H1 (cell line): ENCODE results near the gene OVOL3. TPM values are rescaled to one million over a fixed set of nuclear protein-coding genes. Genes with fewer than 3 reads are reported as not detected.

Experiments
- CTCF ChIA-PET: fragments of 300-600 bp; sonication (Branson Sonifier 250); formaldehyde crosslinking; loops from one replicate; lab custom pipeline; 2021; ENCODE audit not compliant: partially characterized antibody; lab: Charles Lee
- POLR2A ChIA-PET: fragments of 300-600 bp; sonication (Branson Sonifier 250); formaldehyde crosslinking; loops from one replicate; lab custom pipeline; 2021; ENCODE audit warnings: inconsistent platforms; ENCODE audit not compliant: partially characterized antibody; lab: Charles Lee
- DNase-seq, 2 experiments: peaks; one replicate each; pipeline versions ENCODE4 v3.0.0 to v3.0.0-alpha.2; 2010 to 2022; ENCODE audit warnings: low spot score in 2 of 2, low read depth in 1 of 2, mixed read lengths in 1 of 2
- FAIRE-seq: peaks from 2 replicates; lab custom pipeline; 2011; peaks lifted over from hg19 to GRCh38; lab: Jason Lieb, UNC
- H2AFZ ChIP-seq: 2 replicates; pipeline ENCODE4 v1.8.1; 2012; ENCODE audit warnings: low read length, inconsistent platforms
- H2AK5ac ChIP-seq: 2 replicates; pipeline ENCODE4 v1.6.1; 2013; ENCODE audit warnings: low read depth, low read length
- H2BK120ac ChIP-seq: replicated peaks from 2 replicates; pipeline ENCODE3; 2013; ENCODE audit warnings: low read depth, low read length, inconsistent platforms
- H2BK12ac ChIP-seq: 2 replicates; pipeline ENCODE4 v1.6.1; 2013; ENCODE audit warnings: low read depth, low read length
- H2BK15ac ChIP-seq: 2 replicates; pipeline ENCODE4 v1.6.1; 2013; ENCODE audit warnings: low read length
- H2BK20ac ChIP-seq: 2 replicates; pipeline ENCODE4 v1.6.1; 2013; ENCODE audit warnings: low read length
- H2BK5ac ChIP-seq: 2 replicates; pipeline ENCODE4 v1.6.1; 2013; ENCODE audit warnings: low read depth, low read length
- H3K14ac ChIP-seq: 2 replicates; pipeline ENCODE4 v1.6.1; 2013; ENCODE audit warnings: inconsistent platforms; ENCODE audit not compliant: insufficient read length
- H3K18ac ChIP-seq: 2 replicates; pipeline ENCODE4 v1.6.1; 2013; ENCODE audit warnings: low read length; ENCODE audit errors: extremely low read depth
- H3K23ac ChIP-seq: 2 replicates; pipeline ENCODE4 v1.6.1; 2013; ENCODE audit warnings: inconsistent platforms; ENCODE audit not compliant: insufficient read length
- H3K23me2 ChIP-seq: 2 replicates; pipeline ENCODE4 v1.6.1; 2013; ENCODE audit warnings: low read depth, low read length
- H3K27ac ChIP-seq: 2 replicates; pipeline ENCODE4 v1.6.1; 2011; ENCODE audit warnings: low read depth, low read length, inconsistent platforms
- H3K27me3 ChIP-seq, 4 experiments: replicated peaks in 1 of 4; 1 replicate in 1 of 4; 2 replicates in 3 of 4; pipeline versions ENCODE4 v1.6.1 to v1.8.1; 2011 to 2013; ENCODE audit warnings: low read length in 3 of 4, mild to moderate bottlenecking in 3 of 4, inconsistent platforms in 2 of 4, mixed read lengths in 2 of 4, moderate library complexity in 1 of 4; ENCODE audit not compliant: control insufficient read depth in 3 of 4, insufficient read depth in 3 of 4; ENCODE audit errors: extremely low read depth in 1 of 4
- H3K36me3 ChIP-seq, 4 experiments: 2 replicates each; pipeline versions ENCODE4 v1.6.1 to v1.8.1; 2011 to 2013; ENCODE audit warnings: mild to moderate bottlenecking in 4 of 4, low read length in 3 of 4, moderate library complexity in 2 of 4, control low read depth in 1 of 4, inconsistent platforms in 1 of 4; ENCODE audit not compliant: insufficient read depth in 4 of 4, control insufficient read depth in 2 of 4
- H3K4ac ChIP-seq: replicated peaks from 2 replicates; pipeline ENCODE3; 2013; ENCODE audit warnings: low read length, low read depth, mixed read lengths, inconsistent platforms; ENCODE audit not compliant: insufficient read length
- H3K4me1 ChIP-seq, 4 experiments: replicated peaks in 1 of 4; 1 replicate in 1 of 4; 2 replicates in 3 of 4; pipeline versions ENCODE4 v1.6.1 to v1.8.1; 2011 to 2013; ENCODE audit warnings: low read length in 3 of 4, inconsistent platforms in 2 of 4, mixed read lengths in 1 of 4; ENCODE audit not compliant: insufficient read depth in 4 of 4, control insufficient read depth in 3 of 4
- H3K4me2 ChIP-seq, 2 experiments: 2 replicates each; pipeline versions ENCODE4 v1.6.1 to v1.8.1; 2011 to 2013; ENCODE audit warnings: low read depth in 2 of 2, low read length in 2 of 2, control low read depth in 1 of 2, inconsistent platforms in 1 of 2, mild to moderate bottlenecking in 1 of 2; ENCODE audit not compliant: insufficient read depth in 1 of 2
- H3K4me3 ChIP-seq, 4 experiments: fragments of 200-600, 300-600 bp in 1 of 4; sonication (generic), shearing (Covaris generic), sonication (Bioruptor Twin) in 1 of 4; 2 replicates each; pipeline versions ENCODE4 v1.5.1 to v1.8.1; 2011 to 2016; ENCODE audit warnings: low read length in 4 of 4, low read depth in 3 of 4, control low read depth in 2 of 4, inconsistent platforms in 2 of 4, mild to moderate bottlenecking in 2 of 4, mixed read lengths in 1 of 4, moderate library complexity in 1 of 4; ENCODE audit not compliant: insufficient read depth in 2 of 4; ENCODE audit errors: extremely low read depth in 1 of 4
- H3K56ac ChIP-seq: replicated peaks from 2 replicates; pipeline ENCODE3; 2013; ENCODE audit warnings: low read depth, mild to moderate bottlenecking, mixed read lengths, low read length, inconsistent platforms; ENCODE audit not compliant: insufficient read length
- H3K79me1 ChIP-seq: 2 replicates; pipeline ENCODE4 v1.6.1; 2013; ENCODE audit warnings: low read depth, low read length, control low read depth
- H3K79me2 ChIP-seq, 2 experiments: 2 replicates each; pipeline versions ENCODE4 v1.6.1 to v1.8.1; 2012 to 2013; ENCODE audit warnings: low read length in 2 of 2, mild to moderate bottlenecking in 2 of 2, inconsistent platforms in 1 of 2; ENCODE audit not compliant: insufficient read depth in 2 of 2, control insufficient read depth in 1 of 2
- H3K9ac ChIP-seq, 4 experiments: replicated peaks in 1 of 4; 1 replicate in 1 of 4; 2 replicates in 3 of 4; pipeline versions ENCODE4 v1.6.1 to v1.8.1; 2011 to 2013; ENCODE audit warnings: low read depth in 3 of 4, low read length in 3 of 4, control low read depth in 2 of 4, mild to moderate bottlenecking in 2 of 4, moderate library complexity in 2 of 4, inconsistent platforms in 1 of 4; ENCODE audit errors: extremely low read depth in 1 of 4
- H3K9me3 ChIP-seq, 2 experiments: 2 replicates each; pipeline versions ENCODE4 v1.6.1 to v1.8.1; 2012 to 2013; ENCODE audit warnings: mild to moderate bottlenecking in 2 of 2, moderate library complexity in 2 of 2, control low read depth in 1 of 2, inconsistent platforms in 1 of 2, low read depth in 1 of 2, low read length in 1 of 2, mixed read lengths in 1 of 2; ENCODE audit not compliant: insufficient read depth in 2 of 2
- H4K20me1 ChIP-seq, 2 experiments: replicated peaks in 1 of 2; 2 replicates each; pipeline versions ENCODE3 to v1.8.1; 2011 to 2013; ENCODE audit warnings: inconsistent platforms in 2 of 2, low read length in 2 of 2, mild to moderate bottlenecking in 1 of 2; ENCODE audit not compliant: insufficient read depth in 2 of 2, control insufficient read depth in 1 of 2
- H4K5ac ChIP-seq: 2 replicates; pipeline ENCODE4 v1.6.1; 2013; ENCODE audit warnings: low read length, low read depth, mixed read lengths, inconsistent platforms; ENCODE audit not compliant: insufficient read length
- H4K8ac ChIP-seq: 2 replicates; pipeline ENCODE4 v1.8.0; 2013; ENCODE audit warnings: mild to moderate bottlenecking, moderate library complexity, low read length, inconsistent platforms; ENCODE audit not compliant: insufficient read depth; ENCODE audit errors: extremely low read depth
- H4K91ac ChIP-seq: replicated peaks from 2 replicates; pipeline ENCODE3; 2013; ENCODE audit warnings: low read length, mixed read lengths, inconsistent platforms; ENCODE audit not compliant: insufficient read length
- CBX8 ChIP-seq: fragments of 300-800, 300-1000 bp; sonication (generic); IDR thresholded peaks from 2 replicates; pipeline ENCODE4 v1.7.1; 2016; ENCODE audit warnings: low read depth, low read length, borderline replicate concordance
- CTBP2 ChIP-seq: IDR thresholded peaks from 2 replicates; pipeline ENCODE4 v1.7.0; 2011; ENCODE audit warnings: borderline replicate concordance, mild to moderate bottlenecking, moderate library complexity, mixed read lengths, low read length; ENCODE audit not compliant: insufficient read depth, insufficient read length
- GTF2F1 ChIP-seq: IDR thresholded peaks from 2 replicates; pipeline ENCODE4 v1.6.1; 2012; ENCODE audit warnings: low read depth, low read length, improper control_type of control experiment, borderline replicate concordance
- NANOG ChIP-seq: IDR thresholded peaks from 2 replicates; pipeline ENCODE4 v1.6.1; 2011; ENCODE audit warnings: low read length, low read depth, mild to moderate bottlenecking, inconsistent platforms; ENCODE audit not compliant: insufficient read depth, poor library complexity, severe bottlenecking
- RNF2 ChIP-seq: fragments of 200-900, 300-1000 bp; sonication (generic); IDR thresholded peaks from 2 replicates; pipeline ENCODE4 v1.7.1; 2016; ENCODE audit warnings: borderline replicate concordance, low read depth, mild to moderate bottlenecking, antibody characterized with exemption, low read length; ENCODE audit not compliant: poor library complexity, severe bottlenecking; ENCODE audit errors: missing control alignments
- SIN3A ChIP-seq, 2 experiments: IDR thresholded peaks in 1 of 2; conservative IDR thresholded peaks in 1 of 2; 2 replicates each; pipeline ENCODE4 v1.6.1; 2011 to 2012; ENCODE audit warnings: low read length in 2 of 2, improper control_type of control experiment in 1 of 2, low read depth in 1 of 2, mild to moderate bottlenecking in 1 of 2
- TAF7 ChIP-seq: optimal IDR thresholded peaks from 2 replicates; pipeline ENCODE3; 2011; ENCODE audit warnings: low read depth, mild to moderate bottlenecking, inconsistent platforms, low read length, moderate library complexity, borderline replicate concordance
- TCF12 ChIP-seq: IDR thresholded peaks from 2 replicates; pipeline ENCODE4 v1.6.1; 2011; ENCODE audit warnings: low read depth, mild to moderate bottlenecking, low read length
- USF2 ChIP-seq: IDR thresholded peaks from 2 replicates; pipeline ENCODE4 v1.6.1; 2011; ENCODE audit warnings: low read length, improper control_type of control experiment
- WGBS, 2 experiments: shearing (Covaris generic) in 1 of 2; methylation state at CpG; one replicate each; pipeline versions ENCODE4 v1.1.6 to v1.1.7; 2013 to 2015; ENCODE audit warnings: low lambda C conversion rate in 2 of 2, mixed read lengths in 2 of 2, inconsistent platforms in 1 of 2, low coverage in 1 of 2, missing lambda C conversion rate in 1 of 2; ENCODE audit not compliant: insufficient replicate concordance in 2 of 2, insufficient coverage in 1 of 2, insufficient read length in 1 of 2; ENCODE audit errors: extremely low coverage in 1 of 2, missing lambda C conversion rate in 1 of 2; 5-methylcytosine and 5-hydroxymethylcytosine counted together
- polyA plus RNA-seq, 7 experiments: library from polyadenylated mRNA; depleted of rRNA in 3 of 7; stranded (reverse) in 5 of 7; unstranded in 2 of 7; fragments of >200 nt in 5 of 7; fragments of 200-250 nt in 2 of 7; gene quantifications; 1 replicate in 5 of 7; 2 replicates in 1 of 7; 4 replicates in 1 of 7; pipeline versions ENCODE4 v1.2.1 to v1.2.3, GENCODE V29; 2011 to 2013; ENCODE audit warnings: missing spikeins in 2 of 7, mixed read lengths in 2 of 7
- total RNA-seq: library from RNA; stranded (reverse); fragmentation: NEBNext Ultra II Directional; extraction: Animal tissue kit (Norgen Biotek cat#: 25700); gene quantifications from 2 replicates; pipeline ENCODE4 v1.2.1, GENCODE V29; 2021

OVOL3 gene
- total and polyA plus RNA-seq, 2 of the 8 experiments (the other 6 are each of a cell fraction or from before 2014, with no cell fraction given) = 0.45 TPM; not detected in 1

DNA sequence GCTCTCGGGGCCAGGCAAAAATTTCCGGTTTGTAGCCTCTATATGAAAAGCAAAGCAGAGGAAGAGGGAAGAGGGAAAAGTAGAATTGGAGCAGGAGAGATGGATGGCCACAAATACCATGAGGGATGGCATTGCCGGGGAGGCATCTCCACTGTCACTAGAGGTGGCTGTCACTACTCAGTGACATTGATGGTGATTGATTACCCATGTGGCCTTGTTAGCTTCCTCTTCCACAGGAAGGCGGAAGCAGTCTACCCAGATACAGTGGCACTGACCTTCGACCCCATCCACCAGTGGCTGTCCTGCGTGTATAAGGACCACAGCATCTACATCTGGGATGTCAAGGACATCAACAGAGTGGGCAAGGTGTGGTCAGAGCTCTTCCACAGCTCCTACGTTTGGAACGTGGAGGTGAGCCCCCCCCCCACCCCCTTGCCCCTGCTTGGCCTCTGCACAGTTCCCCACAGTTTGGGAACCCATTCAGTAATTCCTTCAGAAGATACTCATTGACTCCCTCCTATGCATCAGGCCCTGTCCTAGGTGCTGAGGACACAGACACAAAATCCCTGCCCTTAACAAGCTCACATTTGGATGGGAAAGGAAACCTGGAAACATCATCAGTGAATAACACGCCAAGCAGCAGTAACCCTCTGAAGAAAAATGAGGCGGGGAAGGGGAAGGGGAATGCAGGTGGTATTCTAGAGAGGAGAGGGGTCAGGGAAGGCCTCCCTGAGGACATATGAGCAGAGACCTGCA, 37.6 kb upstream of the OVOL3 start:
- H3K9ac ChIP-seq = no peak overlapping the region
- peaks cover 13 to 51% (median 37%) of the 10 kb centered on the region in 4 experiments; a peak in 7 of 8 replicates for H3K36me3 ChIP-seq
- H4K5ac ChIP-seq = no peak overlapping the region
- no peak overlapping the region for H2AK5ac ChIP-seq
- ChIA-PET POLR2A (interaction anchor here (0.6 to 1.9 kb wide), 7 partner anchors 11 to 65 kb away, joined by 3 to 6 read pairs (median 3); partner anchors contain the start of genes THAP8 and WDR62), CTCF (interaction anchor here (0.6 kb wide), 1 partner anchor 294 kb away, joined by 4 read pairs; no protein-coding TSS in a partner anchor)
- H4K91ac ChIP-seq = no peak overlapping the region
- H4K20me1 ChIP-seq = peaks cover 3 to 7% of the 10 kb centered on the region in 2 experiments
- no peaks in the 10 kb centered on the region for H3K27me3 ChIP-seq
- H4K8ac ChIP-seq = no peak overlapping the region
- H3K4me1 ChIP-seq = no peaks in the 10 kb centered on the region
- DNase-seq (no peak), FAIRE-seq (no peak)
- no peak overlapping the region for H3K27ac ChIP-seq
- H2BK12ac ChIP-seq = no peak overlapping the region
- H2BK15ac ChIP-seq = no peak overlapping the region
- WGBS, 2 experiments = 79% methylated on average over 10 of the region's 10 CpGs; no CpG with 5 or more reads in 1 of the 2 experiments
- no peak overlapping the region for H3K4ac ChIP-seq
- no peaks in the 10 kb centered on the region for H3K79me2 ChIP-seq
- H2BK5ac ChIP-seq = no peak overlapping the region
- no peak overlapping the region for H2AFZ ChIP-seq
- H3K56ac ChIP-seq = no peak overlapping the region
- H3K14ac ChIP-seq = no peak overlapping the region
- no peak overlapping the region for H3K23ac ChIP-seq
- H2BK20ac ChIP-seq = no peak overlapping the region
- H3K9me3 ChIP-seq = no peaks in the 10 kb centered on the region
- no peak overlapping the region for H3K18ac ChIP-seq
- TF ChIP-seq SIN3A (conservative IDR thresholded peaks at IDR 0.05 in 1 of 2, IDR thresholded peaks at IDR 0.05 in 1 of 2; ENCODE audit: low read depth in 1 of 2, low read length in 2 of 2) (no peak), TCF12 (no peak), RNF2 (no peak), USF2 (no peak), GTF2F1 (no peak), CBX8 (no peak), TAF7 (no peak), NANOG (no peak), CTBP2 (no peak)
- H3K23me2 ChIP-seq = no peaks in the 10 kb centered on the region
- H3K4me3 ChIP-seq = no peak overlapping the region
- no peaks in the 10 kb centered on the region for H3K79me1 ChIP-seq
- no peak overlapping the region for H2BK120ac ChIP-seq
- H3K4me2 ChIP-seq = no peak overlapping the region
